HG03280 (cell line): ENCODE results near the gene INPP5D.
"Not testable (repeated sequence)": the region's sequence is repeated elsewhere in the genome, so short reads cannot be mapped to it uniquely, and the experiment has no call there.

ENCODE experiments used
- ATAC-seq: cut with Tn5 transposase; IDR thresholded peaks from one replicate; pipeline ENCODE4 v1.9.1; 2021; ENCODE audit warnings: mild to moderate bottlenecking, moderate library complexity; ENCODE audit not compliant: unreplicated experiment

The INPP5D gene

DNA sequence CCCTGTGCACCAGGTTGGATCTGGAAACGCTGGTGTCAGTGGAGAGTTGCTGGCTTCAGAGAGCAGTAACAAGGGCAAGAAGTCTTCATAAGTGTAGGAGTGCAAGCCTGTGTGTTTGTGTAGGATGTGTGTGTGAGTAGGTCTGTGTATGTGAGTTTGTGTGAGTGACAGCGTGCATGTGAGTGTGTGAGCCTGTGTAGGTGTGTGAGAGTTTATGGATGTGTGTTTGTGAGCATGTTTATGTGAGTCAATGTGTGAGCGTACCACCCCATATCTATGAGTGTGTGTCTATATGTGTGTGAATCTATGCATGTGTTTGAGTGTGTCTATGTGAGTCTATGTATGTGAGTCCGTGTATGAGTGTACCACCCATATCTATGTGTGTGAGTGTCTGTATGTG is 104.8 kb downstream of the INPP5D start:
- no peak for ATAC-seq

DNA sequence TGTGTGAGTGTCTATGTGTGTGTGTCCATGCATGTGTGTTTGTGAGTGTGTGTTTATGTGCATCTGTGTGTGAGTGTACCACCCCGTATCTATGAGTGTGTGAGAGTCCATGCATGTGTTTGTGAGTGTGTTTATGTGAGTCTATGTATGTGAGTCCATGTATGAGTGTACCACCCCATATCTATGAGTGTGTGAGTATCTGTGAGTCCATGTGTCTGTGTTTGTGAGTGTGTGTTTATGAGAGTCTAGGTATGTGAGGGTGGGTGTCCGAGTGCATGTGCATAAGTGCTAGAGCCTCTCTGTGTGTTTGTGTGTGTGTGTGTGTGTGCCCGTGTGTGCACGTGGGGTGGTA is 105.4 kb downstream of the INPP5D start:
- no peak for ATAC-seq

DNA sequence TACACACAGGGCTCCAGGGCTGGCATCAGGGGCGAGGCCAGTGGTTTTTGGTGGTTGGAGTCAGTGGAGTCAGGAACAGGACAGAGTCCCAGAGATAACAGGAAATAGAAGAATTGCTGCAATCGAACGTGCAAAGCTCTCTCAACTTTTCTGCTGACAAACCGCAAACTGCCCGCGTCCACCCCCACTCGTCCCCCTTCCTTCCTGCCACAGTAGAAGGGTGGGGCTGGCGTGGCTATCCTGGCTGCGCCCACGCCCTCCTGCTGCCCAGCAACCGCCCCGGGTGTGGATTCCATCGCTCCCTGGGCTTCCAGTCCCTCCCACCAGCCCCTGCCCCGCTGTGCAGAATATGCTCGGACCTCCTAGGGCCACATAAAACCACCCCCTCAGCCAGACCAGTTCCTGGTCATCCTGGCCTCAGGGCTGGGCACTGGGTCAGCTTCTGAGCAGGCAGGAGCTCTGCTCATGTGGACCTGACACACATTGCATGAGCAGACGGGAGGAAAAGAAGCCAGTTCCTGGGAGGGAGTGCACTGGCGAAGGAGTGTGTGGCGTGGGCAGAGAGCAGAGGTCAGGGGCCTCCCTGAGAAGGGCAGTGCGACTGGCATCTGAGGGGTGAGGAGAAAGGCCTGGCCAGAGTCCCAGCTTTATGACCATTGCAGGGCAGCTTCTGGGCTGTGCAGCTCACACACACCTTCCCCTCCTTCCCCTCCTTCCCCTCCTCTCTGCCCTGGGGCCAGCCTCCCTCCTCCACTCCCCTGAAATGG is 105.9 kb downstream of the INPP5D start:
- ATAC-seq = no peak

- ATAC-seq = no peak
Measured at GRCh38 chr2:233168445-233168844, 108.3 kb downstream of the INPP5D start.

DNA sequence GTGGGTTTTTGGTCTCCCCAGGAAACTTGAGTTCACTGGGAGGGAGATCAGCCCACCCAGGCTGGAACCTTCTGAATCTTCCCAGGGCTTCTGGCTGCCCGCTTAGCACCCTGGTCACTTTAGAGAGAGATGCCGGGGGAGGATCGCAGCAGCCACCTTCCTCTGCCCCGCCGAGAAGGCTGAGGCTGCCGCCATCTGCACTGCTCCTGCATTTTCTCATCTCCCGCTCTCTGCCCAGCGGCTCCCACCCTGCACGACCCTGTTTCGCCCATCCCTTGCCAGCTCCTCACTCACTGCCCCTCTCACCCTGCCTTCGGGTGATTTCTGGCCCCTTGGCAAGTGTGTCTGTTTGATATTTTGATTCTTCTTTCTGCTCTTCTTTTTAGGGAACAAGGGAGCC is 108.8 kb downstream of the INPP5D start:
- no peak for ATAC-seq

DNA sequence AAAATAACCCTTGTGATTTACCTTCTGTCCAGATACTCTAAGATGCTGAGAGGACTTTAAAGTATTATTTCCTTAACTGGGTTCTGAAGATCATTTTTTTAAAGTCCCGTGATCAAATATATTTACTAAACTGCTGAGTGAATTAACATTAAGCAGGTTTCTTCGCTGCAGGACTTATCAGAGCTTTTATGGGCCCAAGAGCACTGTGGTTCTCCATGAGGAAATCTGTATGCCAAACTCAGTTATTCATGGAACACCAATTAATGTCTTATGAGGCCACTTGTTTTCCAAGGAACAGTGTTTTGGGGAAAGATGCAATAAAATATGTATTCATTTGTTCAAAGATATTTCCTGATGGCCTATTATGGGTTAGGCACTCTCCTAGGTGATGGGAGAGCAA is 111.2 kb downstream of the INPP5D start:
- no peak for ATAC-seq

- no peak for ATAC-seq
Measured at GRCh38 chr2:233173115-233173514, 113.0 kb downstream of the INPP5D start.

DNA sequence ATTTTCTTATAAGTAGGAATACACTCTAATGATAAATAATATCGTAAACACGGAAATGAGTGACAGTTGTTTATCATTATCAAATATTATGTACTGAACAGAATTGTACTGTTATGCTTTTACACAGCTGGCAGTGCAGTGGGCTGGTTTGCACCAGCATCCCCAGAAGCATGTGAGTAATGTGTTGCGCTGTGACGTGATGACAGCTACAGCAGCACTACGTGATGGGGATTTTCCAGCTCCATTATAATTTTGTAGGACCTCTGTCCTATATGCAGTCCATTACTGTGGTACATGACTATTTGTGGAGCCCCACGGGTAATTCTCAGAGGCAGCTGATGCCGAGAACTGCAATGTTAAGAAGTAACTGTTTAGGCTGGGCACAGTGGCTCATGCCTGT is 114.0 kb downstream of the INPP5D start:
- no peak for ATAC-seq

DNA sequence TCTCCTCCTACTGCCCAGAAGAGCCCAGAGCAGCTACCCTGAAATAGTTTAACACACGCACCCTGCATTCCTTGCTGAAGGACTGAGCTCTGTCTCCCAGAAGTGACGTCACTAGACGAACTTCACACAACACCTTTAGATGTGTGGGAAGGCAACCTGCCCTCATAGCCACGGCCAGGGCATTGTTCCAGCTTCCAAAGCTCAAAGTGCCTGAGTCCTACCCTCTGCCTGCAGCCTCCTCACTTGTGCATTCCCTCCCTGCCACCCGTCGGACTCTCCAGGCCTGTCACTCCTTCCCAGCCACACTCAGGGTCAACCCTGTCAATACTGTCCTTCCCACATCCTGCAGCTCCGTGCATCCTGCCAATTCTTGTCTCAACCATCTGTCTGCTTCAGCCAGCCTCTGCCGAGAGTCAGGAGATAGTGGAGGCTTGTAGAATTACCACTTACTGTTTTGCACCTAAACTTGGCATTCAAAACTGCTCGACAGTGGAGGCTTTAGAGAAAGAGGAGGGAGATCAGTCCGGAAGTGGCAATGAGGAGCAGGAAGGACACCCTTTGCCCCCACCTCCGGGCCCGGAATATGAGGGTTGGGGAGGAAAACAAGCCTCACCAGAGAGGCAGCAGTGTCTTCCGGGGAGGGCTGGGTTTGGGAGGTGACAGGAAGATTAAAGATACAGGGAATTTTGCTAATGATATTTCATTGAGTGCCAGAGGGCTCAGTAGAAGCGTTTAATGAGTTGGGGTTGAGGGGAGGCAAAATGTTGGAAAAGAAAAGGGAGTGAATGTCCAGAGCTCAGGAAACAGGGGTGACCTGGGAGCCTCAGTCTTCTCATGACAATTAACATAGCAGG is 119.1 kb downstream of the INPP5D start:
- ATAC-seq = no peak

DNA sequence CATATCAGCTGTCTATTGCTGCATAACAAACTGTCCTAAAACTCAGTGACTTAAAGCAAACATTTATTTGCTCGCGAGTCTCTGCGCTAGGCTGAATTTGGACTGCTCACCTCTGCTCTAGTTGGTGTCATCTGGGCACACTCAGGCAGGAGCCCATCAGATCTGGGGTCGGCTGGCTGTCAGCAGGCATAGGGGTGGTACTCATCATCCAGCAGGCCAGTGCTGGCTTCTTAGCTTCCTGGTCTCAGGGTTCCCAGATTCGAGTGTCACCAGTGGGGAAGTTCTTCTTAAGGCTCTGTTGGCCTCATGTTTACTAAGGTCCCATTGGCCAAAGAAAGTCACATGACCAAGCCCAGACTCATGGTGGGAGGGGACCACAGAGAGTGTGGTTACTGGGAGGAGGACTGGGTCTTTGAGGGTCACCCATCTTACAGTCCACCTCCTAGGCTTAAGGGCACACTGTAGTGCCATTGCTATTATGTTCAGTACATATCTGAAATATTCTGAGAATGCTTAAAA is 119.8 kb downstream of the INPP5D start:
- ATAC-seq = no peak

GRCh38 chr2:233183869-233184418 is 123.8 kb downstream of the INPP5D start:
- no peak for ATAC-seq

DNA sequence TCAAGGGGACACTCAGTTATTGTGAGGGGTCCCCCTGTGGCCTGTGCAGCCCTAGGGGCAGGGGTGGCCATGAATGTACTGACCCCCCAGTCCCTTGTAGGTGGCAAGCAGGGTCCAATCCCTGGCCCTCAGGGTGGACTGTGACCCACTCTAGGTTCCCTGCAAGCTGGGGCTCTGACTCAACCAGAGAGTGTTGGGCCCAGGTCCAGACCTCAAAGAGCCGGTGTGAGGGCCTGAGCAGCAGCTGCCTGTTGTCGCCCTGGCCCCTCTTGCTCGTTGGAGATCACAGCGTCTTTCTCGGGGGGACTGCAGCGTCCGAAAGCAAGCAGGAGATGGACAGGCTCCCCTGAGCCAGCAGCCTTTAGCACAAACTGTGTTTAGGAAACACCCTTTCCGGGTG is 124.5 kb downstream of the INPP5D start:
- ATAC-seq = no peak

GRCh38 chr2:233185330-233185729 is 125.2 kb downstream of the INPP5D start:
- ATAC-seq = no peak

- no peak for ATAC-seq
Measured at GRCh38 chr2:233185963-233186362, 125.8 kb downstream of the INPP5D start.

DNA sequence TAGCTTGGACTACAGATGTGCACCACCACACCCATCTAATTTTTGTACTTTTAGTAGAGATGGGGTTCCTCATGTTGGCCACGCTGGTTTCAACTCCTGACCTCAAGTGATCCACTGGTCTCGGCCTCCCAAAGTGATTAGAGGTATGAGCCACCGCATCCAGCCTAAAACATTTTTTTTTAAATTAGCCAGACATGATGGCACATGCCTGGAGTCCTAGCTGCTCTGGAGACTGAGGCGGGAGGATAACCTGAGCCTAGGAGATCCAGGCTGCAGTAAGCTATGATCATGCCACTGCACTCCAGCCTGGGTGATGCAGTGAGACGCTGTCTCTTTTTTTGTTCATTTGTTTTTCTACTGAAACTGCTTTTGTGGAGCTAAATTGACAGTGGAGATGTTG is 126.7 kb downstream of the INPP5D start:
- no peak for ATAC-seq

DNA sequence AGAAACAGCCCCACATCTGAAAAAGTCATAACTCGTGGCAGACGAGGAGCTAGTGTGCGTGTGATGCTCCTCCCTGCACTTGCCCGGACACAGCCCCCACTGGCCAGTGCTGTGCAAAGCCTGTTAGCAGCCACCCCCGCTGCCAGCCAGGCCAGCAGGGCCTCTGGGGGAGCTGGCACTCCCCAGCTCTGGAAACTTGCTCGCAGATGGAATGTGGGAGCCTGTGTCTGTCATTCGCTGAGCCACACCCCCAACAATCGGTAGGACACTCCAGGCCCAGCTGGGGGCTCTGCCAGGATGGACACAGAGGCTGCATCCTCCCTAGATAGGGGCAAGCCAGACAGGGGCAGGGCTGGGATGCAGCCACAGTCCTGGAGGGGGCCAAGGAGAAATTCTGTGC is 128.9 kb downstream of the INPP5D start:
- ATAC-seq = no peak

DNA sequence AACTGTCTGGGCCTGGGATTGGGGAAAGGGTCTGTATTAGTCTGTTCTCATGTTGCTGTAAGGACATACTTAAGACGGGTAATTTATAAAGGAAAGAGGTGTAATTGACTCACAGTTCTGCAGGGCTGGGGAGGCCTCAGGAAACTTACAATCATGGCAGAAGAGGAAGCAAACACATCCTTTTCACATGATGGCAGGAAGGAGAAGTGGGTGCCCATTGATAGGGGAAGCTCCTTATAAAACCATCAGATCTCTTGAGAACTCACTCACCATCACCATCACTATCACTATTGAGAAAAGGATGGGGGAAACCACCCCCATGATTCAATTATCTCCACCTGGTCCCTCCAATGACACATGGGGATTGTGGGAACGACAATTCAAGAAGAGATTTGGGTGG is 130.9 kb downstream of the INPP5D start:
- not testable (repeated sequence) for ATAC-seq

- ATAC-seq = no peak
Measured at GRCh38 chr2:233193738-233194137, 133.6 kb downstream of the INPP5D start.

- ATAC-seq = no peak
Measured at GRCh38 chr2:233195027-233195426, 134.9 kb downstream of the INPP5D start.

DNA sequence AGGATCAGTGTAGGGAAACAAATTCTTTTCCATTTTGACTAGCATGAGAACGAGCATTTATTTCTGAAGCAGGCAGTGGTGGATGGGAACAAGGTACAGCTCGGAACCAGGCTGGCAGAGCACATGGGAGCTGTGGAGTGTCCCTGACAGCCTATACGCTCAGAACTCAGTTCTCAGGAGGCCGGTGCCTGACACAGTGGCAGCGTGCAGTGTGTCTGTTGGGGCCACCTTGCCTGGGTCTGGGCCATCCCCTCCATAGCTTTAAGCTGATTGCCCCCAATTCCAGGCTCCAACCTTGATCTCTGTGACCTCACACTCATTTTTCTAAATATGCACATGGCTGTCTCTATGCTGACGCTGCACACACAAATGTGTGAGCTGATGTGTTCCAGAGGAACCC is 136.9 kb downstream of the INPP5D start:
- no peak for ATAC-seq

GRCh38 chr2:233198026-233198425 is 137.9 kb downstream of the INPP5D start:
- no peak for ATAC-seq

GRCh38 chr2:233199870-233200269 is 139.7 kb downstream of the INPP5D start:
- ATAC-seq = no peak
